HG03175 (cell line): Measurements from ENCODE around the gene ZBED2.
"Not testable (repeated sequence)": the region's sequence is repeated elsewhere in the genome, so short reads cannot be mapped to it uniquely, and the experiment has no call there.

ENCODE experiments used
- ATAC-seq: cut with Tn5 transposase; IDR thresholded peaks from one replicate; pipeline ENCODE4 v1.9.1; 2021; ENCODE audit warnings: mild to moderate bottlenecking, moderate library complexity; ENCODE audit not compliant: unreplicated experiment

ZBED2 gene

GRCh38 chr3:111595232-111595631 is at the start of gene ZBED2:
TSS of gene ZBED2 (minus strand) at chr3:111595346. CDS start at chr3:111594201, 1,145 bp downstream.
- peak; percentile 38 for ATAC-seq

- ATAC-seq: no peak
Measured at GRCh38 chr3:111639316-111639715, 44.2 kb upstream of the ZBED2 start.

GRCh38 chr3:111636366-111636885 is 41.3 kb upstream of the ZBED2 start:
- ATAC-seq: no peak

- no peak for ATAC-seq
Measured at GRCh38 chr3:111635403-111635802, 40.3 kb upstream of the ZBED2 start.

GRCh38 chr3:111630638-111631037 is 35.5 kb upstream of the ZBED2 start:
- not testable (repeated sequence) for ATAC-seq

- not testable (repeated sequence) for ATAC-seq
Measured at GRCh38 chr3:111629018-111629417, 33.9 kb upstream of the ZBED2 start.

GRCh38 chr3:111627092-111627491 is 31.9 kb upstream of the ZBED2 start:
- no peak for ATAC-seq

- ATAC-seq: no peak
Measured at GRCh38 chr3:111621535-111621934, 26.4 kb upstream of the ZBED2 start.

- no peak for ATAC-seq
Measured at GRCh38 chr3:111619833-111620232, 24.7 kb upstream of the ZBED2 start.

- no peak for ATAC-seq
Measured at GRCh38 chr3:111618945-111619344, 23.8 kb upstream of the ZBED2 start.

GRCh38 chr3:111617912-111618601 is 22.9 kb upstream of the ZBED2 start:
- ATAC-seq: no peak

- ATAC-seq: no peak
Measured at GRCh38 chr3:111617406-111617805, 22.3 kb upstream of the ZBED2 start.

GRCh38 chr3:111616417-111617105 is 21.4 kb upstream of the ZBED2 start:
- peak; percentile 85 for ATAC-seq

GRCh38 chr3:111615880-111616279 is 20.7 kb upstream of the ZBED2 start:
- ATAC-seq: no peak

GRCh38 chr3:111613294-111613693 is 18.1 kb upstream of the ZBED2 start:
- ATAC-seq: no peak

GRCh38 chr3:111610612-111611054 is 15.5 kb upstream of the ZBED2 start:
- ATAC-seq: peak; percentile 4

GRCh38 chr3:111610189-111610588 is 15.0 kb upstream of the ZBED2 start:
- ATAC-seq: peak; percentile 95

GRCh38 chr3:111609700-111610099 is 14.6 kb upstream of the ZBED2 start:
- ATAC-seq: no peak

- peak; percentile 37 for ATAC-seq
Measured at GRCh38 chr3:111608383-111608782, 13.2 kb upstream of the ZBED2 start.

- no peak for ATAC-seq
Measured at GRCh38 chr3:111607240-111607920, 12.2 kb upstream of the ZBED2 start.

- no peak for ATAC-seq
Measured at GRCh38 chr3:111605493-111605892, 10.3 kb upstream of the ZBED2 start.

GRCh38 chr3:111605018-111605417 is 9.9 kb upstream of the ZBED2 start:
- ATAC-seq: no peak
